Fibroblast of skin of right biceps (primary cell): ENCODE data around the gene NAALAD2.
"Not testable (repeated sequence)": the region's sequence is repeated elsewhere in the genome, so short reads cannot be mapped to it uniquely, and the experiment has no call there.

ENCODE experiments used
- DNase-seq: peaks from one replicate; pipeline ENCODE4 v3.0.0-alpha.2; 2013

Gene NAALAD2

GRCh38 chr11:90192869-90193582 lies 58.6 kb downstream of the NAALAD2 start:
- no peak for DNase-seq

DNA sequence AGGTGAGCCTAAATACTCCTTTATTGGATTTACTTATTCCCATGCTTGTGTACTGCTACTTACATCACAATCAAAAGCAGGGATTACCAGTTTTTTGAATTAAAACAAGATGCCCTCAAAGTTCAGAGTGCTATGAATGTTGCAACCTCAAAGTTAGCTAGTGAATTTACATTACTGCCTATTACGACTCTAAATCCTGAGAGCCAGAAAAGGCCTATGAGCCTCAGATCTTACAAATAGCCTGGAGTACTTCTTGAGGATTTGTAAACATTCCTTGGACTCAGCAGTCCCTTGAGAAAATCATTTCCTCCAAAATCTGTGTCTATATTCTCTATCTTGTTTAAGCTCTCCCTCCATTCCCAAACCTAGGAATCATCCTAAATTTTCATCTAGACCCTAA lies 62.9 kb downstream of the NAALAD2 start:
- no peak for DNase-seq

GRCh38 chr11:90202342-90202741 lies 67.9 kb downstream of the NAALAD2 start:
- no peak for DNase-seq

GRCh38 chr11:90204407-90204806 lies 69.9 kb downstream of the NAALAD2 start:
- DNase-seq: no peak

- peak; percentile 61 for DNase-seq
These were observed 70.6 kb downstream of the NAALAD2 start for GRCh38 chr11:90204832-90205646.

- DNase-seq: not testable (repeated sequence)
These were observed 73.5 kb downstream of the NAALAD2 start for GRCh38 chr11:90207992-90208391.

- no peak for DNase-seq
These were observed 74.4 kb downstream of the NAALAD2 start for GRCh38 chr11:90208857-90209256.

GRCh38 chr11:90213322-90213721 lies 78.9 kb downstream of the NAALAD2 start:
- DNase-seq: no peak

DNA sequence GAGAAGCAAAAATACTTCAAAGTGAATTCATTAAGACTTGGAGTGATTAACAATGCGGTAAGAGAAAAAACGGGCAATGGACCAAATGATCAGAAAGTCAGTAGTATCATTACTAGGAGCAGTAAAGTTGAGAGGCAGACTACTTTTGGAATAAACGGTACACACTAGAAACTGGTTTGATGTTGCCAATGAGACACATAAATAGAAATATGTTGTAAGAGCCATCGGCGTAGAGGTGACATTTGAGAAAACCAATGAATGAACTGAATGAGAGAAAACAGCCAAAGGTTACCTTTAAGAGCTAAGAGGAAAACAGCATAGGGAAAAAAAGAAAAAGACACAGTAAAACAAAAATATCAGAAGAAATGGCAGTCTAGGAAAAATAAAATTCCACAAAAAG lies 82.1 kb downstream of the NAALAD2 start:
- DNase-seq: no peak

- DNase-seq: no peak
These were observed 84.1 kb downstream of the NAALAD2 start for GRCh38 chr11:90218606-90219005.

GRCh38 chr11:90219438-90219837 lies 85.0 kb downstream of the NAALAD2 start:
- no peak for DNase-seq

DNA sequence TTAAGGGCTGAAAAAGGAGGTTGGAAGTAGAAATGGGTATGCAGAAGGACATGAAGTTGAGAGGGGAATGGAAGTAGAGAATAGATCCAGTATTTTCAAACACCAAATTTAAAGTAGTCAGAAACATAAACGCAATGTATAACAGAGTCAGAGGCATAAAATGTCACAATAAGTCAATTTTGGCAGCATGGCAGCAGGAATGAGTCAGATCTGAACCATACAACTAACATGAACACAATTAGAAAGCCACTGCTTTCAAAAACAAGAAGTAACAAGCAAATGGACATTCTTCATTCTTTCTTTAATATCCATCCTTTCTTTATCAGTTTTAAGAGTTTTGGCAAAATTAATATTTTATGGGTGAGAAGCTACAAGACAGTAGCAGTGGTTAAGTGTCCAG lies 85.9 kb downstream of the NAALAD2 start:
- DNase-seq: peak; percentile 67

DNA sequence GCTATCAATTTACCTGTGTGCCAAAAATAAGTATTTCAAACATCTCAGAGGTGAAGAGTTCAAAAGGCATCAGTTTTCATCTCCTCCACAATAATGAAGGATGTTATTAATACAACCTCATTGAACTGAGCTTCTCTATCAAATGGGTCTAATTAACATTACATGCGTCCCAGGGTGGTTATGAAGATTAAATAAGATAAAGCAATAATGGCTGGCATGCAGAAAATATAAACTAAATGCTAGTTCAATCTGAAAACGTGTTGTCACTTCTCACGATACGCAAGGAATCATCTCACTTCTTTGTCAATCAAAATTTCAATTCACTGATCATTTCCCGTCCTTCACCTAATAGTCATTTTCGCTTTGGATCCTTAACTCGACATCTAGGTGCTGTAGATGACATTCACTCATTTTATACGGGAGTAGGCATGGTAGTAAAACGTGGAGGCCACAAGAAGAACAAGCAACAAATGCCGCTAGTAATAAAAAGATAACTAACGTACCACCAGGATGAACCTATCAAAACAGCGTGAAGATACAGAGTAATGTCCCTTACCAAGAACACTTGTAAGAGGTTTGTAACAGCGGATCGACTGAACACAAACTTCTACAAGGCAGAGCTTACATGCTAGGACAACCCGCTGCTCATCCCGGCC lies 87.5 kb downstream of the NAALAD2 start:
- DNase-seq: no peak

- peak; percentile 85 for DNase-seq
These were observed 88.2 kb downstream of the NAALAD2 start, which contains the start of gene CHORDC1 for GRCh38 chr11:90222459-90223247. Gene CHORDC1, minus strand, starts transcription at chr11:90223049. Its CDS starts 95 bp downstream, at chr11:90222954.

DNA sequence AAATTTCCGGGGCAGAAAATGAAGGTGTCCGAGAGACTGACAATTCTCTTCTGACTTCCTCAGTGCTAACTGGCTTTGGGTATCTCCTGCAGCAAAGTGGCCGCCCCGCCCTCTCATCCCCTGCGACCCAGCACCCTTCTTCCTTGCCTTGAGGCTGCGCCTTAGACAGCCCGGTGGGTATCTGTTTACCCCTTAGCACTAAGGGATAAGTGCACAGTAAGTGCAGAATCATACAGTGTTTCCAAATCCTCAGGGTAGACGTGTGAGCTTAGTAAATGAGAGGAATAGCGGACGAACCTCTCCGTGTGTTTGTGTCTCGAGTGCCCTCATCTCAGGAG lies 88.8 kb downstream of the NAALAD2 start:
- no peak for DNase-seq

DNA sequence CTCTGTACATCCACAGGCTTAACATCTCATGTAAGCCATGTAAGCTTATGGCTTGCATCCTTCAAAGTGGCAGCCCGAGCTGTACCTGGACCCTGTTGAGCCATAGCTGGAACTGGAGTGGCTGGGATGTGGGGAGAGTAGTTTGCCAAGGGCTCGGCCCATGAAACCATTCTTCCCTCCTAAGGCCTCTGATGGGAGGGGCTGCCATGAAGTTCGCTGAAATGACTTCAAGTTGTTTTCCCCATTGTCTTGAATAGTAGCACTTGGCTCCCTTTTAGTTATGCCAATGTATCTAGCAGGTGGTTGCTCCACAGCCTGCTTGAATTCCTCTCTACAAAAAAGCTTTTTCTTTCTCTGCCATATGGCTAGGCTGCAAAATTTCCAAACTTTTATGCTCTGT lies 93.6 kb downstream of the NAALAD2 start:
- no peak for DNase-seq

DNA sequence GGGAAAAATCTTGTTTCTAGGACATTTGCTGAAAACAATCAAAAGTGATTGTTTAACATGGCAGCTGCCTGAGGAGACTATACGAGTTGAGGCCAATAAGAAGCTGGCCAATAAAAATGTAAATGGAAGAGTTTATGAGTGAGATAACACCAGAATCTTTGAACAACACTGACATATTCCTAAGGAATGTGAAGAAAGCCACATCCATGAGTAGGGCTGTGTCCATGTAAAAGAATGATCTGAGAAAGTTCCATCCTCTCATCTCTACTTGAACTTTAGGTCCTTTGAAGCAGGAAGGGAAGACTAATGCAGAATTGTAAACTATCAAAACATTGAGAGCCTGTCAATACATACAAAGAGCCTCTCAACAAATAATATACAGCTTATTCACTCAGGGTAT lies 95.3 kb downstream of the NAALAD2 start:
- DNase-seq: peak; percentile 28

GRCh38 chr11:90234977-90235376 lies 100.5 kb downstream of the NAALAD2 start:
- DNase-seq: no peak

DNA sequence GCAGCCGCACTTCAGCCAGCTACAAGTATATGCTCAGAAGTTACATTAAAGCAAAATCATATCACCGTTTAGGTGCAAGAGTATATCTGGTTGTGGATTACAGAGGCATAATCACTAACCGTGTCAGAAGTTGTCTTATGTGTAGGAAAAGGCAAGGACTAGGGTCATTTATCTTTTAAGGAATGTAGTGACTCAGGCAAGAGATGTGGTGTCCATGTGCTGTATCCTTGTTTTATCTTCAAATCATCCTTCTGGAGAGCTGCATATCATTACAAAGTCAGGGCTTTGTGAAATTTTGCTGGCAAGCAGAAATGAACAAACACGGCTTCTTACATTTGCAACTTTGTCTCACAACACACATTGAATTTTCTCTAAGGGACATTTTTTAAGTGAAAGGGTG lies 101.1 kb downstream of the NAALAD2 start:
- peak; percentile 4 for DNase-seq

DNA sequence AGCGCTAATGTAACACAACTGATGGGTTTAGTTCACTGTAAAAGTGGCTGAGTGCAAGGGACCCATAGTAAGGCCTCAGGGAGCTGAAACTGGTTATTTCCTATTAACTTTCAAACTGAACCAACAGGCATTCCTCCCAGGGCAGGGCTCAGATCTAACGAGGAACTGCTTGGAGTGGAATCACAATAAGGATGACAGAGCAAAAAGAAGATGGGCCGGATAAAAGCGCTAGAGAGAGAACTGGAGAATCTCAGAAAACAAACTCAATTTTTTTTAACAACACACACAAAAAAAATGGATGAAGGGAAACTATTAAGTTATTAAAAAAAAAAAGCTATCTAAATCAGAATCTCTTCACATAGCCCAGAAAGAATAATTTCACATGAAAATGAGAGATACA lies 102.5 kb downstream of the NAALAD2 start:
- DNase-seq: no peak

- DNase-seq: not testable (repeated sequence)
These were observed 105.6 kb downstream of the NAALAD2 start for GRCh38 chr11:90239967-90240636.

DNA sequence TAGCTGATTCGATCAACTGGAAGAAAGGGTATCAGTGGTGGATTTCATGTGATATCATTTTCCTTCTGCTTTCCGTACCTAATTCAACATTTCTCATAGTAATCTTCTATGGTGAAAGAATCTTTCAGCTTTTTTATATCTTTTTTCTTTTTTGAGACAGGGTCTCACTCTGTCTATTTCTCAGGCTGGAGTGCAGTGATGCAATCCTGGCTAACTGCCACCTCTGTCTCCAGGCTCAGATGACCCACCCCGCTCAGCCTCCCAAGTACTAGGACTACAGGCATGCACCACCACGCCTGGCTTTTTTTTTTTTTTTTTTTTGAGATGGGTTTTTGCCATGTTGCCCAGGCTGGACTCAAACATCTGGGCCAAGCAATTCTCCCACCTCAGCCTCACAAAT lies 107.0 kb downstream of the NAALAD2 start:
- no peak for DNase-seq
